Activated CD4-positive, alpha-beta T cell treated with anti-CD3 and anti-CD28 coated beads, Interleukin-2, Interleukin-4, amounts not matched to agents 100 ng/mL and 50 ng/mL, durations not matched to agents 16 hours and 8 hours (primary cell): ENCODE measurements around the gene TTC9B.

Experiments used
- DNase-seq: peaks from one replicate; pipeline ENCODE4 v3.0.0-alpha.2; 2020; ENCODE audit warnings: low spot score

TTC9B gene

DNA sequence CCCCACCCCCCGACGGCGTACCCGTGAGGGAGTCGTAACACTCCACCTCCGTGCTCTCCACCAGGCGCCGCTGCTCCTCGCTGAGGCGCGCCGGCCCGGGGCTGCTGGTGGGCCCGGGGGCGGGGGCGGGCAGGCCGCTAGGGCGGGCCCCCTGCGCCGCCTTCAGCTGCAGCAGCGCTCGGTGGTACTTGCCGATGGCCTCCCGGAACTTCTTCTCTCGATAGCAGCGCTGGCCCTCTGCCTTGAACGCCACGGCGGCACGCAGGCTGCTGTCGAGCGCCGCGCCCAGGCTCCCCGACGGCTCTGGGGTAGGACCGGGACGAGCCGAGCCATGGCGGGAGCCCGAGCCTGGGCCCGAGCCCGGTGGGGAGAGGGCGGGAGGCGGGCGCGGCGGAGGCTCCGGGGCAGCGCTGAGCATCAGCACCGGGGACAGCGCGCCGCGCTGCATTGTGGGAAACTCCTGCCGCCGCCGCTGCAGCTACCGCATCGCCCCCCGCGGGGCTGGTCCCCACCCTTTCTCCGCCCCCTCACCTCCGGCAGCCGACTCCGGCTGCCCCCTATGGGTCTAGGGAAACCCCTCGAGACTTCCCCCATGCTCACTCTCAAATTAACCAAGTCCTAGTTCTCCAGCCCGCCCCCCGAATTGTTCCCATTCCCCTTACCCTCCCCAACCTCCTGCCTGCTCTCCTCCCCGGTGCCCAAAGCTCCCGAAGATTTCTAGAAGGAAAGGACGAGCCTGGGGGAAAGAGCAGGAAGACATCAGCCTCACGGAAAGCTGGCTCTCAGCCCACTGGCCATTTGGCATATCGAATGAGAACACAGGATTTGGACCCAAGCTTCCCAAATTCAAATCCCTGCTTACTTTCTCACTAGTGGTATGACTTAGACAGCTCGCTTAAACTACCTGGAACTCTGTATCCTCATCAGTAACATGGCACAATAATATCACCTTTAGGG lies at the start of gene TTC9B:
TSS of gene TTC9B (minus strand) at position 451 of the 957 bp plus-strand sequence. CDS start at position 448, 3 bp downstream.
- DNase-seq, result peak; percentile 23

GRCh38 chr19:40267601-40267997 lies 49.4 kb upstream of the TTC9B start:
- no peak for DNase-seq

DNA sequence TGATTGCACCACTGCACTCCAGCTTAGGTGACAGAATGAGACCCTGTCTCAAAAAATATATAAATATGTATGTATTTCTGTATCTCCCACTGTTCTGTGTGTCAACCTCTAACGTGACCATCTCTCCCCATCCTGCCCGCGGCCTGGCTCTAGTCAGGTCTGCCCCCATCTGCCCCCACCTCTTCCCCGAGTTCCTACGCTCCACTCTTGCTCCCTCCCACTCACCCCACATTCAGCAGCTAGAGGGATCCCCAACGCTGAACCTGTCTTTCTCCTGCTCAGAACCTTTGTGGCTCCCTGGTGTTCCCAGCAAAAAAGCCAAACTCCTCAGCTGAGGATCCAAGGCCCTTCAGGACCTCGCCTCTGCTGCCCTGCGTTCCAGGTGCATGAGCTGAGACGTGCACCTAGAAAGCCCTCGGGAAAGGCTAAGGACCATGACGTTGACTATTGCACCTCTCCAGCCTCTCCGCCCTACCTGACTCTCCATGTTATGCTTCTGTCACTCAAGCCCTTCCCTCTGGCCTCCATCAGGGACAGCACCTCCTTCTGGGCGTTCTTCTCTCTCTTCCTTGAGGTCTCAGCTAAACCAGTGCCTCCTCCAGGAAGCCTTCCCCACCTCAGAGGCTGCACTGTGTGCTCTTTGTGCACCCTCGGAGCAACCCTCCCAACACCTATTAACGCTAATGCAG lies 48.9 kb upstream of the TTC9B start:
- no peak for DNase-seq

DNA sequence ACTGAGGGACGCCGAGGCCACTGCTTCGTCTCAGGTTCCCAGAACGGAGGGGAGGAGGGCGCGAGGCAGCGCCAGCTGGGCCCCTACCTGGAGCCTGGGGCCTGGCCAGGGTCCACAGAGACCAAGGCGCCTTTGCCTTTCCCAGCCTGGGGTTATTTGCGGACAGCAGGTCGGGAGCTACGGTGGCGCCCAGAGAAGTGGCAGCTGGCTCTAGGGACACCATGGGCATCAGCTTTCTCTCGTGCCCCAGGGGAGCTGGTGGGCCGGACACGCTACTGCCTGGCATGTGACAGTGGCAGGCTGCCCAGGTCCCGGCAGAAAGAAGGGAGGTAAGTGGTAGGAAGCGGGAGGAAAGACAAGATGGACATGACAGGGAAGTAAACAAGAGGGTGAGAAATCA lies 47.9 kb upstream of the TTC9B start:
- no peak for DNase-seq

GRCh38 chr19:40265763-40266099 lies 47.5 kb upstream of the TTC9B start:
- no peak for DNase-seq

- DNase-seq, result no peak
Observed at GRCh38 chr19:40265055-40265762, 47.0 kb upstream of the TTC9B start.

DNA sequence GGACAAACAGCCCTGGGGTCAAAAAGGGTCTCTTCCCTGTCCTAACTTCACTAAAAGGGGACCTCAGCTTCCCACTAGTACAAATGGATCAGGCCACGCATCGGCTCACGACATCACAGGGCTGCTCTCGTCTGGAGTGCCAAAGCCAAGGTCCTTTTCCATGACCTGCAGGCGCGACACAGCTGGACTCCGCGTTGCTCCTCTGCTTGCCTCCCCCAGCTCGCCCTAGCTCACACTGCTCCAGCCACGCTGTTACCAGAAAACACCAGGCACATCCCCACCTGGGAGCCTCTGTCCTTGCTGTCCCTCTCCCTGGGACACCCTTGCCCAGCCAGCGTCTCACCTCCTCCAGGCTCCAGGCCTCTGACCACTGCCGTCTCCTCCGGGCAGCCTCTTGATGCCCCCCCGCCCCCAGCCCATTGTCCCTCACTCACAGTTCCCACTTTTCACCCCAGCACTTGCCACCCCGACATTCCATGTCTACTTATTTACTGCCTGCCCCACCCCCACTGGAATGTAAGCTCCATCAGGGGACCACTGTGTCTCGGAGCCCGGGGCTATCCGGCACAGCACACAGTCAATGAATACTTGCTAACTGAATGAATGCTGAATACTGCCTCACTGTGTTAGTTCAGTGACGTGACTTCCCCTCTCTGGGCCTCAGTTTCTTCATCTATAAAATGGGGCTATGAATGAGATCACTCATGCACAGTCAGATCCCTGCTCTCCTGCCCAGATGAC lies 46.3 kb upstream of the TTC9B start:
- no peak for DNase-seq

DNA sequence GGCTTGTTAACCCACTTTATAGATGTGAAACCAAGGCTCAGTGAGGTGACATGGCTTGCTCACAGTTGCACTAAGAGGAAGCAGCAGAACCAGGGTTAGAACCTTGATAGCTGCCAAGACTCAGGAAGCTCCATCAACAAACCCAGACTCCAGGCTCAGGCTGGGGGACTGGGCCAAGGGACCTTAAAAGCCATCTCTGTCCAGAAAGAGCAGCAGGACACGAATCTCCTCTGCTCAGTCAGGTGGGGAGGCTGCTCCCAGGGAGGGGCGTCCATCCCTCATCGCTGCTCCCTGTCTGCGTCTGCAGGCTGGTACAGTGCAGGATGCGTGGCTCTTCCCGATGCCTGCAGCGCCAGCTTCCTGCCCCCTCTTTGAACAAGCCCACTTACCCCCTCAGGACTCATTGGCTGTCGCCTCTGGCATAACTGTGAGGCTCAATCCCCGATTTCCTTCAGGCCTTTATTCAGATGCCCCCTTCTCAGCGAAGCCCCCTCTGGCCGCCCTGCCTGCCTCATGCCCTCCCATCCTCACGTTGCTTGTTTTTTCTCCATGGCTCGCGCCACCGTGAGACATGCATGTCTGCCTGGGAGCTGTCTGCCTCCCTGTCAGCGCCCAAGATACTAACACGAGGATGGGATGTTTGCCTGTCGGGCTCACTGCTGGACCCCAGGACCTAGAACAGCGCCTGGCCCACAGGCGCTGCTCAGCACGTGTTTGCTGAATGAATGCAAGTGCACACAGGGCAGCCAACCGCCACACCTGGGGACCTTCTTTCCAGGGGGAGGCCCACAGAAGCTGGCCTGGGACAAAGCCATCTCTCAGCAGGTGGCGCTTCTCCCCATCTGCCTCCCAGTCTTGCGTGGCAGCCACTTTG lies 45.5 kb upstream of the TTC9B start:
- no peak for DNase-seq

DNA sequence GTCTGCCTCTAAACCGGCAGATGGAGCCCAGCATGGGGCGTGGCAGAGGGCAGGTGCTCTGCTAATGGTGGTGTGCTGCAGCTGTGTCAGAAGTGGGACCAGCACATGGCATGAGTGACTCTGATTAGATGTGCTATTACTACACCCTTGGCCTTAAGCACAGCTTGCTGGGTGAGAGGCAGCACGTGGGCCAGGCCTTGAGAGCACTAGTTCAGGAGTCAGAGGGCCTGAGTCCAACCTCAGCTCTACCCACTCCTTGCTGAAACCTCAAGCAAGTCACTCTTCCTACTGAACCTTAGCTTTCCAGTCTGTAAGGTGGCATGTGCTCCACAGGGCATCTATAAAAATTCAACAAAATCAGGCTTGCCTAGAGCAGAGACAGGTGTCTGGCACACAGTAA lies 44.2 kb upstream of the TTC9B start:
- DNase-seq, result no peak

GRCh38 chr19:40261631-40262030 lies 43.4 kb upstream of the TTC9B start:
- no peak for DNase-seq

- no peak for DNase-seq
Observed at GRCh38 chr19:40257096-40257517, 38.9 kb upstream of the TTC9B start.

GRCh38 chr19:40256512-40256911 lies 38.3 kb upstream of the TTC9B start:
- no peak for DNase-seq

DNA sequence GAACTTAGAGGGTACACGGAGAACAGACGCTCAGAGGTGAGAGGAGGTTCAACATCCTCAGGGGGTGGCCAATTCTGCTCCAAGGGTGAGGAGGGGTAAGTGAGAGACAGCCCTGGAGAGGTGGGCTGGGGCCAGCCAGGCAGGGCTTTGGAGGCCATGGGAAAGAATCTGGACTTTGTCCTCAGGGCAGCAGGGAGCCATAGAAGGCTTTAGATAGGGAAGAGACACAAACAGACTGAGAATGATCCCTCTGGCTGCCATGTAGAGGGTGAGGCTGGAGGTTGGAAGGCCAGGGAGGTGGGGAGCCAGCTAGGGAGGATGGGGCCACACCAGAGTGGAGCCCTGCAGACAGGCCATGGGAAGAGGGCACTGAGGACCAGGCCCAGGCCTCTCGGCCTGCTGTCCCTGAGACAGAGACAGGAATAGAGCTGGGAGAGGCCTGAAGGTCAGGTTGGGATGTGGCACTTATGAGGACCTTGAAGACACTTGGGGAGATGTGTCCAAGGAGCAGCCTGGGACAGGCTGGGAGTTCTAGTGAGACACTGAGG lies 37.5 kb upstream of the TTC9B start:
- no peak for DNase-seq

- DNase-seq, result no peak
Observed at GRCh38 chr19:40254714-40255418, 36.7 kb upstream of the TTC9B start.

DNA sequence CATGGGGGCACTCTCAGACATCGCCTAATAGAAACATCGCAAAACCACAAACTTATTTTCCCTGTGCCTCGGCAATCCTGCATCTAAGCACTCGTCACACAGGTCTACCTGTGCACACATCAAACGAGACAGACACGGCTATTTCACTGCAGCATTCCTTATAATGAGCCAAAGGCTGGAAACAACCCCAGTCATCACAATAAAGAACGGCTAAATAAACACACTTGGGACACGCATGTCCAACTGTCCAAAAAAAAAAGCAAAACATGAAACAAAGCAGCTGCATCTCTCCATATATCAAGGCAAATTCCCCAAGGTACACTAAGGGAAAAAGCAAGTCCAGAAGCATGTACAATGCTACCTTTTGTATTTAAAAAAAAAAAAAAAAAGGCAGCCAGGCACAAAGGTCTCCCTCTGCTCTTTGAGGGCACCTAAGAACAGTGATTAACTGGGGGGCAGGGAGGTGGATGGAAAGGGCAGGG lies 35.5 kb upstream of the TTC9B start:
- no peak for DNase-seq

GRCh38 chr19:40252395-40252794 lies 34.2 kb upstream of the TTC9B start:
- DNase-seq, result no peak

DNA sequence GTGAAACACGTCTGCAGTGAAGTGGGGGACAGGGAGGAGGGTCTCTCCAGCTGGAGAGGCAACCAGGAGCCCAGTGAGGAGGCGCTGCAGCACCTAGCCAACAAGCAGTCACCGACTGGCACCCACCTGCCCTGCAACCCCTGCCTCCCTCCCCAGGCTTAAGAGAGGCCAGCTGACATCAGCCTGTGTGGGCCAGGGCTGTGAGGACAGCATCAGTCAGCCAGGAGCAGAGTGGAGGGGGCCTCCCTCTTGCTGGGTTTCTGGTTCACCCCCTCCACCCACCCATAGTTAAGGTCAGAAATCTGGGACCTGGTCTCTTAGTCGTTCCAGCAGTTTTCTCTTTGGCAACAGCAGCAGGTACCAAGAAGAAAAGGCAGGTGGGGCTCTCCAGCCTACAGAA lies 33.8 kb upstream of the TTC9B start:
- DNase-seq, result no peak

DNA sequence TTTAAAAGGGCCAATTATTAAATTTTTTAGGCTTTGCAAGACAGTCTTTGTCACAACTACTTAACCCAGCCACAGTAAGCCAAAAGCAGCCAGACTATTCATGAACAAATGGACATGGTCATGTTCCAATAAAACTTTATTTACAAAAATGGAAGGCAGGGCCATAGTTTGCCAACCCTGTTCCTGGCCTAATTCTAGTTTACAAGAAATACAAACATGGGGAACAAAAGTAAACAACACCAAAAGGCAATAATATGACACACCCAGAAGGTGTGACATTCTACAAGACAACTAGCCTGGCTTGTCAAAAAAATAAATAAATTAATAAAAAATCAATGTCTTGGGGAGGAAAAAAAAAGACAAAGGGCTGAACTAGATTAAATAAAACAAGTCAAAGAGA lies 33.1 kb upstream of the TTC9B start:
- DNase-seq, result no peak

- no peak for DNase-seq
Observed at GRCh38 chr19:40249781-40250180, 31.6 kb upstream of the TTC9B start.

GRCh38 chr19:40249201-40249600 lies 31.0 kb upstream of the TTC9B start:
- no peak for DNase-seq
